ENCODE results near the gene SKI.

The SKI gene

GRCh38 chr1:2348346-2349325, 120.5 kb downstream of the SKI start:
- in situ Hi-C loops (cut with MboI; ENCODE audit: low sequenced_read_pairs) = no loop called here

- in situ Hi-C loops (cut with MboI; ENCODE audit: low sequenced_read_pairs) = no loop called here
Observed at GRCh38 chr1:2349806-2350205, 121.7 kb downstream of the SKI start.

GRCh38 chr1:2350501-2350900, 122.4 kb downstream of the SKI start:
- in situ Hi-C loops (cut with MboI; ENCODE audit: low sequenced_read_pairs) = no loop called here

DNA sequence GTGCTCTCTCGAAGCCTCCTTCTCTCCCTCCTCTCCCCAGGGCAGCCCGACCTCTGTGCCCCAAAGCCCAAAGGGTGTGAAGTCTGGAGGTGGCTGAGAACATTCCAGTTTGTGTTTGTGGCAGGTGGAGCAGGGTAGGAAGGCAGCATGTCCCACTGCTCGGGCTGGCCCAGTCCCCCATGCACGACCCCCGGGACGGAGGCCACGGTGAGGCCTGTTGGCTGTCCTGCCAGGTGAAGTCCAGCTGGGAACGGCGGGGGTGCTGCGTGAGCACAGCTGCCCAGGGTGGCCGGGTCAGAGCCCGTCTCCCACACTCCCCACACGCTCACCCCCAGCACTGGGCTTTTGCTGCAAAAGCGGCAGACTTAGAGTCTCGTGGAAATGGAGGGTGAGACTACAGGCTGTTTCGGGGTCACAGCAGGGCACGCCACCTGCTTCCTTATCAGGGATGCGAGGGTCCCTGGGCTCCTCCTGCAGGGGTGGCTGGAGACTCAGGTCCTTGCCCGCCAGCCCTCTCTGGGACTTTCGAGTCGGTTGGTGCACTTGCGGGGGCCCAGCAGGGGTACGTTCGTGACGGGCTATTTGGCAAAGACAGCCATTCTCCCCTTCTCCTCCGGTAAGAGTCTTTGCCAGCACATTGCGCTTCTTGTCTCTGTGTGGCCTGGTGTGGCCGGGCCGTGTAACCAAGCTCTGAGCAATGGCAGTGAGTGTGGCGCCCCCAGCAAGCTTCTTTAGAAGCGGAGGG, 123.0 kb downstream of the SKI start:
- in situ Hi-C loops (cut with MboI; ENCODE audit: low sequenced_read_pairs) = no loop called here

GRCh38 chr1:2351723-2352122, 123.6 kb downstream of the SKI start:
- in situ Hi-C loops (cut with MboI; ENCODE audit: low sequenced_read_pairs) = no loop called here

- in situ Hi-C loops (cut with MboI; ENCODE audit: low sequenced_read_pairs) = no loop called here
Observed at GRCh38 chr1:2352341-2352896, 124.3 kb downstream of the SKI start.

GRCh38 chr1:2352897-2353550, 124.9 kb downstream of the SKI start:
- in situ Hi-C loops (cut with MboI; ENCODE audit: low sequenced_read_pairs) = no loop called here

GRCh38 chr1:2353551-2354438, 125.7 kb downstream of the SKI start:
- in situ Hi-C loops (cut with MboI; ENCODE audit: low sequenced_read_pairs) = no loop called here

GRCh38 chr1:2354511-2355372, 126.6 kb downstream of the SKI start:
- in situ Hi-C loops (cut with MboI; ENCODE audit: low sequenced_read_pairs) = no loop called here

DNA sequence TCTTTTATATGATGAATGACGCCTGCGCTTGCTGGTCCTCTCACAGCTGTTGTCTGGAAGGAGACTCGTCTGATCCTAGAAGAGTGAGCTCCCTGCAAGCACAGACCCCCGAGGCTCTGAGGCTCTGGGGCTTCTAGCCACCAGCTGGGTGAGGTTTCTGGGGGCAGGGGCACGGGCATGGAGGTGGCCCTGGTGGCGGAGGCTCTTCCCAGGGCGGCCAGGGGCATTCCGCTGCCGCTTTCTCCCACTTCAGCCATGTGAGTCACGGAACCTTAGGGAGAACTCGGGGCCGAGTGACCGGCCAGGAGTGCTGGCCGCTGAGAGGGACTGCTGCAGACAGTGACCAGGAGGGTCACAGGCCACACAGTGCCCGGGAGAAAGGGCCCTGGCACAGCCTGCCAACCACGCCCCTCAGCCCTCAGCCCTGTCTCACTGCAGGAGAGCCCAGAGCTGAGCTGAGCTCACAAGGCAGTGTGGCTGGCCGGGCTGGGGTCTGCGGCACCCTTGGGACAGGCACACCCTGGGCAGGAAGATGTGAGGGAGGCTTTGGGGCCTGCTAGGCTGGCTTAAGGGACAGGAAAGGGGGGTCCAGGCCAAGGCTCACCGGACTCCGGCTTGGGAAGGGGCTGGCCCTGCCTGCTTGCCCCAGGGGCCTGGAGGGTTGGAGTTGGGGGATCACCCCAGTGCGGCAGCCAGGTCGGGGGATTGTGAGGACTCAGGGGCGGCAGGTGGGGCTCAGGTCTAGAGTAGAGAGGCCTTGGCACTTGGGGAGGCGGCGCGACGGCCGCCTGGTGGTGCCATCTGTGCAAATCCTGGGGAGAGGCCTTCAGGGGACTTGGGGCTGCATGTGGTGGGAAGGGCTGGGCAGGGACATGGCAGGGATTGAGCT, 127.5 kb downstream of the SKI start:
- in situ Hi-C loops (cut with MboI; ENCODE audit: low sequenced_read_pairs) = no loop called here

DNA sequence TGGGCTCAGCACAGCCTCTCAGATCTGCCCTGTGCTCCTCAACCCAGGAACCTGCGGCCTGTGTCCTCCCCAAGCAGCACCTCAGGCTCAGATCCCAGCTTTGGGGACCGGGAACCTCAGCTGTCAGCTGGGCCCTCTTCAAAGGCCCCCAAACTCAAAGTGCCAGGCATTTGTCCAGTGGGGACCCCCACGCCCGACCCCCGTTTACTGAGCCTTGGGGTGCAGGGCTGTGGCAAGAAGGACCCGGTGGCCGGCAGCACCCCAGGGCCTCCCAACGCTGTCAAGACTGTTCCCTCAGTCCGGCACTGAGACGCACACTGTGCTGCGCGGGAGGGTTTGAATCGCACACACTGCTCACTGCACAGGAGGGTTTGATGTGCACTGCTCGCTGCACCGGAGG, 128.3 kb downstream of the SKI start:
- in situ Hi-C loops (cut with MboI; ENCODE audit: low sequenced_read_pairs) = no loop called here

DNA sequence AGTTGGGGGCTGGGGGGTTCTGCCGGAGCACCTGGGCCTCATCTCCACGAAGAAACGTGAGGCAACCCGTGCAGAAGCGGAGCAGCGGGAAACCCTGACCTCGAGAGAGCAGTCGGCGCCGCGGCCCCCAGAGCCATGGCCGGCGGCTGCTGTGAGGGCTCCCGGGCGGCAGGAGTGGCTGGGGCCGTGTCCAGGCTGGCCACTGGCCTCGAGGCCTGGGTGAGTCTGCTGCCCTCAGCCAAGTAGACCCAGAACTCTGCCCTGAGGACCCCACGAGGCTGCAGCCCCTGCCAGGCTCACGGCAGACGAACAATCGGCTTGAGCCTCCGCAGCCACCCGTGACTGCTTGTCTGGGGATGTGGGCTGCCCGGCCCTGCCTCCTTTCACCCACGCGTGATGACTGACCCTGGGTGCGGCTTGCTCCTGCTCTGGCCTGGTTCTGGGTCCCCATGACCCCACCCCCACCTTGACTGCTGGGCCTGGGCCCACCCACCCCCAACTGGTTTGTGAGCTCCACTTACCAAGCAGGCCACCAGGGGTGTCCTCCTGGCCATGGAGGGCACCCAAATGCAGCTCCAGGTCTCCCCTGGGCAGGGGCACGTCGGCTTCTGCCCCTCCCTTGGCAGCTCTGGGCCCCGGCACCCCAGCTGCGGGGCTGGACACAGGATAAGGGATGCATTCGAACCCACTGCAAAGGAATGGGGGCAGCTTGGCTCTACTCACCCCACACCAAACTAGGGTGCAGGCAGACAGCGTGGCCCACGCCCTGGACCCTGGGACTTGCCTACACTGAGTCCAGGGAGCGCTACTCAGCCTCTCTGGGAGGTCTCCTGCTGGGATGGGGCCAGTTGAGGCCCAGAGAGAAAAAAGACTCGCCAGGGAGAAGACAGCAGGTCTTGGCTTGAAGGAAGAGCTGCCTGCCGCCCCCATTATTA, 129.1 kb downstream of the SKI start:
- in situ Hi-C loops (cut with MboI; ENCODE audit: low sequenced_read_pairs) = no loop called here

DNA sequence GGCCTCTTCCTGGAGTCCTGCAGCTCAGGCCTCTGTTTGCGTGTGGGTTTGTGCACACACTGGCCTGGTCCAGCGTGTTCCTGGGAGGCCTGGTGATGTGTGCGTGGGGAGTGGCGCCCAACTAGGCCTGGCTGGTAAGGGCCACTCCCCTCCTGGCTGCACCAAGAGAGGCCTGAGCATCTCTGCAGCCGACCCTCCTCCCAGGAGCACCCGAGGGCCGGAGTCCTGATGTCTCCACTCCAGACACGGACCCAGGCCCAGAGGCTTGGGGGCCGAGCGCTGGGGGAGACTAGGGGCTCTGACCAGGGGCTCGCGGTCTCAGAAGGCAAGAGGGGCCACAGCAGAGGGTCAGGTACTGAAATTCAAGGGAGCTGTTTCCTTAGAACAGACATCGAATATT, 130.0 kb downstream of the SKI start:
- in situ Hi-C loops (cut with MboI; ENCODE audit: low sequenced_read_pairs) = no loop called here

GRCh38 chr1:2358651-2359640, 130.8 kb downstream of the SKI start:
- in situ Hi-C loops (cut with MboI; ENCODE audit: low sequenced_read_pairs) = no loop called here
